ENCODE results near the gene DIS3L. TPM values are rescaled to one million over a fixed set of nuclear protein-coding genes. Genes with fewer than 3 reads are reported as not detected.
"Not testable (repeated sequence)": the region's sequence is repeated elsewhere in the genome, so short reads cannot be mapped to it uniquely, and the experiment has no call there.

Gene DIS3L
- total RNA-seq, 1 donor from 2014 or later = 25.2 TPM

DNA sequence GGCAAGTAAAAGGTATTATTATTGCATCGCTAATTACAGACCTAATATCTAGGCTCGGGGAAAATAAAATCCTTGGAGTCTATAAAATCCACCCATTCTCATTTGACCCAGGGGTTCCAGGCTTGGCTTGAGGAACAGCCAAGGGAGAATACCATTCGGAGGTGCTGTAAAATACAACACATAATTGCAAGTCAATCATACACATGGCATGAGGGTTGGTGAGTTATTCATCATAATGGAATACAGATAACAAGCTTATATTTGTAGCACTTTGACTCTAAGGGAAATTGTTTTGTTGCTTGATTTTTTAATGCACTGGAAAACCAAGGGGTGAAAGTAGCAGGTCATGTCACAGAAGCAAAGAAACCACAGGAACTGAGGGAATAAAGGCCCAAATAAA lies 16.8 kb upstream of the DIS3L start:
- no peak for DNase-seq (ENCODE audit: low read depth, low spot score)

DNA sequence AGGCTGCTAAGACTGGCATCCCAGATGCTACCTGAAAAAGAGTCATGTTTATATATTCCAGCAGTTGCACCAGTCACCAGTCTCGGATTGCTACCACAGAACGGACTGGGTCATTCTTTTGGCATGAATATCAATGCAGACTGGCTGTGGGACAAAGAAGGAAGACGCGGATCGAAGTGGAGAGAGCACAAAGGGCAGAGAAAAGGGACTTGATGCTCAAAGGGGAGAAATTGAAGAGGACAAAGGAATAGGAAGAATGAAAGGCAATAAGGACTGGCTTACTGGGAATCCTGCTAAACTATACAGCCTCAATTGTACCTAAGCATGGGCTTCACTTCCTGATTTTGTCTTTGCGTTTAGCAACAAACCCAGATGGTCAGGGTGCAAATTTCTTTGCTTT lies 15.3 kb upstream of the DIS3L start:
- DNase-seq (ENCODE audit: low read depth, low spot score) = no peak

DNA sequence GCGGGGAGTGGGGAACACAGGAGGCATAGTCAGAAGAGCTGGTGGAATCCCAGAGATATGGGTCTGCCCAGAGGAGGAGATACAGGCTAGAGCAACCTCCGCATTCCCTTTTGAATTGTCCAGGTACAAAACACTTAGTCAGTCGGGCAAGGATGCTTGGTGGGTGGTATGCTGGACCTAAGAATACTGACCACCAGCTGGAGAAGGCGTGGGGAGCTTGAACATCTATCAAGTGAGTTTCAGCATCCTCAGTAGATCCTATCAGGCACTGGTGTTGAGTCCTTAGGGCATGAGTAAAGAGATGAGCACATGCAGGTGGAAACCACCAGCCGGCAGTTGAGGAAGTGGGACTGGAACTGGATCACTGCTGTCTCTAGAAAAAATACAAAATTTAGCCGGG lies 14.7 kb upstream of the DIS3L start:
- DNase-seq (ENCODE audit: low read depth, low spot score) = no peak

DNA sequence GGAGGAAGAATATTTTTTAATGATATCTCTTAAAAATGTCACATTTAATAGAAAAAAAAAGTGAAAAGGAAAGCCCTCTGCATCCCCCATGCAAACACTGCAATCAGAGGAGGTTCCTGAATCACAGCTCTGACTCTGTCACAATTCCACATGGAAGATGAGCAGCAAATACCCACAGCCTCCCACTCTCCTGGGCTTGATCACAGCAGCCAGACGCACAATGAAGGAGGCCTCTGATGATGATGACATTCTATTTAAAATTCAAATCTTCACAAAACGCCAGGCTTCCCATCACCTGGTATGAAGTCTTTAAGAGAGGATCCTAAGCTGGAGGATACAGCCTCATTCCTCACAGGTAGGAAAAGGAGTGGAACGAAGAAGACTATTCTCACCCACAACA lies 9.1 kb upstream of the DIS3L start:
- DNase-seq (ENCODE audit: low read depth, low spot score) = no peak

DNA sequence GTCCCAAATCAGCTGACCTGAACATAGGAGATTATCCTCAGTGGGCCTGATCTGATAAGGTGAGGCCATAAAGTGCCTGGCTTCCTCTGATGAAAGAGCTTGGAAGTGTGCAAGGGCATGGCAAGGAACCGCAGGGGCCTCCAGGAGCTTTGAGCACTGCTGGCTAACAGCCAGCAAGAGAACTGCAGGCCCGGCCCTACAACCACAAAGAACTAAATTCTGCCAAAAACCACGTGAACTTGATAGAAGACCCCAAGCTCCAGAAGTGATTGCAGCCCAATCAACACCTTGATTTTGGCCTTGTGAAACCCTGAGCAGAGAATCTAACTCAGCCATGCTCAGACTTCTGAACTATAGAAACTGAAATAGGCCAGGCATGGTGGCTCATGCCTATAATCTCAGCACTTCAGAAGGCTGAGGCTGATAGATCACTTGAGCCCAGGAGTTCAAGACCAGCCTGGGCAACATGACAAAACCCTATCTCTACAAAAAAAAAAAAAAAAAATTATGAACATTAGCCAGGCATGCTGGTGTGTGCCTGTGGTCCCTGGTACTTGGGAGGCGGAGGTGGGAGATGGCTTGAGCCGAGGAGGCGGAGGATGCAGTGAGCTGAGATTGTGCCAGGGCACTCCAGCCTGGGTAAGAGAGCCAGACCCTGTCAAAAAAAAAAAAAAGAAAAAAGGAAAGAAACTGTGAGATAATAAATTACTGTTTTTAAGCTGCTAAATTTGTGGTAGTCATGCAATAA lies 7.7 kb upstream of the DIS3L start:
- DNase-seq (ENCODE audit: low read depth, low spot score) = no peak

DNA sequence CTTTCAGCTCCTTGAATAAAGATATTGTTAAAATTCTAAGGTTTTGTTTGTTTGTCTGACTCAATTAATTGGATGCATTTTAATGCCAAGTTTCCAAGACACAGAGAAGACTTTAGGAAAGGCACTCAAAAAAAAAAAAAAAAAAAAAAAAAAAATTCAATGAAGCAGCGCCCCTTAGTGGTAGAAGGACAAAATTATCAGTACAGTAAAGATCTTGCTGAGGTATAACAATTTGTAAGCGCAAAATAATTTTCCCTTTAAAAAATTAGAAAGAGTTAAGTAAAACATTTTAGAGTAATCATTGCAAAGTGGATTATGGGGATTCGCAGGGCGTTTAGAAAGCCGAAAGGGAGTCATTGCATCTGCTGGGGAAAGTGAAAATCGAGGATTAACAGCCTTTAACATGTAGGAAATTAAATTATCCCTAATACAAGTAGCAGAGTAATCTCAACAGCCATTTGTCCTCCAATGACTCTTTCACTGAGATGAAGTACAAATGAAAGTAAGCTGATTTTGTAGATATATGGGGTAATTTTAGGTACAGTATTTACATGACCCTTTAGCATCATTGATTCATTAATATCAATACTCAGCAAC lies 5.8 kb upstream of the DIS3L start:
- no peak for DNase-seq (ENCODE audit: low read depth, low spot score)

DNA sequence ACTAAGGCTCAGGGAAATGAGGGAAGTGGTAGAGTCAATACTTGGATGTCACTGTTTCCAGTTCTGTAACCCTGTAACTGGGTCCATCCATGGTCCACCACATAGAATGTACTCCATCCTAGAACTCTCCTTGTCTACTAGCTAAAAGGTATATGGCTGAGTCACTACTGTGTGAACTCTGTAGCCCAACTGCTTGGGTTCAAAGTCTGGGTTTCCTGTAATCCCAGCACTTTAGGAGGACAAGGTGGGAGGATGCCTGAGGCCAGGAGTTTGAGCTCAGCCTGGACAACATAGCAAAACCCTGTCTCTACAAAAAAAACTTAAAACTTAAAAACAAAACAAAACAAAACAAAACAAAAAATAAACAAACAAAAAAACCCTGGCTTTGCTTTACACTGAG lies 5.3 kb upstream of the DIS3L start:
- DNase-seq (ENCODE audit: low read depth, low spot score) = no peak

DNA sequence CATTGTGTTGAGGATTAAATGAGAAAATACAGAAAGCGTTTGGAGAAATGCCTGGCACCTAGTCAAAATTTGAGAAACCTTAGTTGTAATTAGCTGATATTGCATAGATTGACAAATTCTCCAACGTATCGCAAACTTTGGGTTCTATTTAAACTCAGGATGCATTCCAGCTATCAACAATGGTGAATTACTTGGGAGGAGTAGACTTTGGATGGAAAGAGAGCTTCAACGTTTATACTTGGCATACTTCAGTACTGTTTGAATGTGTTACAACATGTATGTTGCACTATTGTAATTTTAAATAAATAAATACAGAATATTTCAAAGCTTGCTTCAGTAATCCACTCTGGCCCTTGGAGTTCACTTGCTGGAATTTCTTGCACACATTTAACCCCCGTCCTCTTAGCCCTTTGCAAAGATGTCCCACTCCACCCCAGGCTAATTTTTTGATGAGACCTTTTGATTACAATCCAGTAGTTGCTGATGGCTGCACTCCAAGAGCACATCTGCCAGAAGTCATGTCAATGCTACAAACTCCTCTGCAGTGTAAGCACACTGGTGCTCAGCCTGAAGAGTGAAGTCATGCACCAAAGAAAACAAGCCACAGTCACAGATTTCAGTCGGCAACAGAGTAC lies 4.7 kb upstream of the DIS3L start:
- no peak for DNase-seq (ENCODE audit: low read depth, low spot score)

DNA sequence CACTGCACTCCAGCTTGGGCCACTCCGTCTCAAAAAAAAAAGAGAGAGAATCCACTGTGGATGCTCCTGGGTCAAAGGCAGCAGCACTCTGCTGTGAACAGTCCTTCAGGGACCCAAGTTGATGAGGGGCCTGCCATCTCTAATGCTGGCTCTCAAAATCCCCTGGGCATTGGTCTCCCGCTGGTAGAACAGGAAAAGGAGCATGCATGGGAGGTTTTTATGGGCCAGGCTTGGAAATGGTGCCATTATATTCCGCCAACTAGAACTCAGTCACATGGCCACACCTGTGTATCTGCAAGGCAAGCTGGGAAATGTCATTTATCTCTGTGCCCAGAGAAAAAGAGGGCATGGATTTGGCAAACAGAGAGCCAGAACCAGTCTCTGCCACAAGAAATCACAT lies 3.4 kb upstream of the DIS3L start:
- no peak for DNase-seq (ENCODE audit: low read depth, low spot score)

DNA sequence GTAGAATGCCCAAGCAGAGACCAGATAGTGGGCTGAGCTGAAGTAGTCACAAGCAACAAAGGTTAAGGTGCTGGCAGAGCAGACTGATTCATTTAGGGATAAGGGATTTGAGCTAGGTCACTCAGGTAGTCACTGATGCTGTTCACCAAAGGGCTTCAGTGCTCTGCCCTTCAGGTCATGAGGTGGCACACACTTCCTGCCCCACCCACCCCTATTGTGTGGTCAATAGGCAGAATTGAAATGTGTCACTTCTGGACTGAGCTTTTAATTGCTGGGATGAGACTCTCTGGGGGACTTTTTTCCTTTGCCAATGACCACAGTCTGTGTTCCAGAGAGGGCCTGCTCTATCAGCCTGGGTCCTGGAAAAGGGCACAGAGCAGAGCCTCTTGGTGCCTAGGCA lies 2.9 kb upstream of the DIS3L start:
- DNase-seq (ENCODE audit: low read depth, low spot score) = no peak

DNA sequence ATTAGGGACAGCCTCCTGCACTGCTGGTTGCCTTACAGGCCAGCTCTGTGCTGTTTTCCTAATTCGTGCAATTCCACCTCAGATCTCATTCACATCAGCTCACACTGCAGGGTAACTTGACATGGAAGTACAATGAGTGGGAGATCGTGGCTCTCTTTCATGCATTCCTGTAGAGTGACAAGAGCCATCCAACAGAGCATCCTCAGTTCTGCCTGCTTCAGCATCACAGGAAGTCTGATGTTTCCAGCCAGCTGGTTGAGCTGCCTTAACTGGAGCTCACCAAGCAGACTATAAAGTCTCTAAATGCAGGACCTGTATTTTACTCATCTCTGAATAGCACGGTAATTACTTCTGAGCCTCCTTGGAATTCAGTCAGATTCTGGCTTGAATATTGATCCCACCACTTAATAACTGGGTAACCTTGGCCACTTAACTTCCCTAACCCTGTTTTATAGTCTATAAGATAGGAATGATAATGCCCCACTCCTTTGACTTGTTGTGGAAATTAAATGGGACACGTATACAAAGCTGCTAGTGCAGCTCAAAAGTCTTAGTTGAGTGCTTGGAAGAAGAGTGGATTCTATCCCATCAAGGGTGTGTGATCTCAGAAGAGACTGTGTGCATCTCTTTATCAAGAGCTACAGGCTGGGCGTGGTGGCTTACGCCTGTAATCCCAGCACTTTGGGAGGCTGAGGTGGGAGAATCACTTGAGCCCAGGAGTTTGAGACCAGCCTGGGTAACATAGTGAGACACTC lies 1.4 kb upstream of the DIS3L start:
- DNase-seq (ENCODE audit: low read depth, low spot score) = no peak

DNA sequence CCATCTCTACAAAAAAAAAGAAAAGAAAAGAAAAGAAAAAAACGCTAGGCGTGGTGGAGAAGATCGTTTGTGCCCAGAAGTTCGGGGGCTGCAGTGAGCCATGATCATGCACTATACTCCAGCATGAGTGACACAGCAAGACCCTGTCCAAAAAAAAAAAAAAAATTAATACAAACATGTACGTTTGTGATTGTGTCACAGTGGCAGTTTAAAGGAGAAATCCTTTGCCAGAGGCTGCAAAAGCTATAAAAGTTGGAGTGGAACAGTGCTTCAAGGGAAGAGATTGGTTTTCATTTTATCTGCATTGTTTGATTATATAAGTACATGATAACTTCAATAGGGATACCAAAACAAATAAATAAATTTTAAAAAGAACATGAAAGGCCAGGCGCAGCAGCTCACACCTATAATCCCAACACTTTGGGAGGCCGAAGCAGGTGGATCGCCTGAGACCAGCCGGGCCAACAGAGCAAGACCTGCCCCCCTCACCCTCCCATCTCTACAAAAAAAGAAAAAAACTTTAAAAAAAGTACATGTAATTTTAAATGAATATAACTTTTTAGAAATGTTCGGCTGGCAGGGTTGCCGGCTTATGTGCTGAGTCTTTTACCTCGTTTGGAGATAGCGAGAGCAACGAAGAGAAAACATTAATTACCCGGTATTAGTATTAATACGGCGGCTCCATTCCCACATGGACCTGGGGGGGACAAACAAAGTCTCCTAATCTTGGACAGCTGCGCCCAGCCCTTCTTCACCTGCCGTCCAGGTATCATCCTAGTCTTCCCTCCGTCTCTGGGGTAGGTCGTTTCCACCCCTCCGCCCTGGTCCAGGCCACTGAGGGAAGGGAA lies 573 bp upstream of the DIS3L start:
- no peak for DNase-seq (ENCODE audit: low read depth, low spot score)

DNA sequence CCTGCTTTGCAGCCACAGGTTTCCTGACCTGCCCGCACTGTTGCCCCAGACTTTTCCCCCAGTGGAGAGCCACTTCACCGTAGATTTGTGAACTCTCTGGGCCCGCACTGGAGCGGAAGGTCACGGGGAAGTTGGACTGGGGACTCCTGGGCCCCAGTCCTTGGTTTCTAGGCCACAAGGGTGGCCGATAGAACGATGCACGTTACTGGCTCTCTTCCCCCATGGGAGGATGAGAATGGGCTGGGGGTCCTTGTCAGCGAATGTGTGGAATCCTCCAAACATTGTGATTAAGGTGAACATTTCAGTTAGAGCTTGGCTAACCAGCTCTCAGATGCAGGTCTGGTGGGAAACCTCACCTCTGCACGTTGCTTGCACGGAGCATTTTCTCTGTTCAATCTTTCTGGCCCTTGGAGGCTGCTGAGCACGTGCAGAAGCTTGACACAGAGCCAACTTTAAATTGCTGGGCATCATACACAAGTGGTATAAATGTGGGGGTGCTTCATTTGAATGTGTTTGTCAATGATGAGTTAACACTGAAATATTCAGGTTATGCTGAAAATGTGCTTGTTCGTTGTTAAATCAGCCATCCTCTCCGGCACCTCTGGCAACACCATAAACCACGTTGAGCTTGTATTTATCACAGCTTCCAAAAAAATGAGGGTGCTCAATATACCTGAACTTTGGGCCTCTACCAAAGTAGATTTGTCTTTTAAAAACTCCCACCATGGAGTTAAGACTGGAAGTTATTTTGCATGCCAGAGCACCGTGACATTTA lies 976 bp downstream of the DIS3L start:
- DNase-seq (ENCODE audit: low read depth, low spot score) = peak; percentile 29

DNA sequence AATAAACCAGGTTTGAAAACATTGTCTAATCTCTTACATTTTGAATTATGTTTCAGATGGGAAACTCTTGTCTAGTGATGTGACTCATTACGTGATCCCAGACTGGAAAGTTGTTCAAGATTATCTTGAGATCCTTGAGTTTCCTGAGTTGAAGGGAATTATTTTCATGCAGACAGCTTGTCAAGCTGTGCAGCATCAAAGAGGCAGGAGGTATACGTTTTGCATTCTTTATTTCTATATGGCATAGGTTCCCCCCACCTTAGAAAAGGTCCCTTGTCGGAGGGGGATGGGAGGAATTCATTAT lies 1.5 kb downstream of the DIS3L start:
- DNase-seq (ENCODE audit: low read depth, low spot score) = peak; percentile 22

DNA sequence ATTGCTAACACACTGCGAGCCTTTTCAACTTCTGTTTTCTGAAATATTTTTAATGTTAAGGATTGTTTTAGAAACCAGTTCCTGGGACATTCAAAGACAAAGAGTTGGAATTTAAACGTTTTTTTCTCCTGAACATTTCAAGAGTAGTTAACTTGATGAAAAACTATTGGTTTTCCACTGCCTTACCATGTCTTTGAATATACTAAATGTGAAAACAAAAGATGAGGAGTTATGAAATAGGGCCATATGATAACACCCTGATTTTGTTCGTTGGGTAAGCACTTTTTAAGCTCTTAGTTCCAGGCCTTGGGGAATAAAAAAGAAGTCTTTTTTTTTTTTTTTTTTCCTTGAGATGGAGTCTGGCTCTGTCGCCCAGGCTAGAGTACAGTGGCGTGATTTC lies 2.8 kb downstream of the DIS3L start:
- DNase-seq (ENCODE audit: low read depth, low spot score) = no peak

DNA sequence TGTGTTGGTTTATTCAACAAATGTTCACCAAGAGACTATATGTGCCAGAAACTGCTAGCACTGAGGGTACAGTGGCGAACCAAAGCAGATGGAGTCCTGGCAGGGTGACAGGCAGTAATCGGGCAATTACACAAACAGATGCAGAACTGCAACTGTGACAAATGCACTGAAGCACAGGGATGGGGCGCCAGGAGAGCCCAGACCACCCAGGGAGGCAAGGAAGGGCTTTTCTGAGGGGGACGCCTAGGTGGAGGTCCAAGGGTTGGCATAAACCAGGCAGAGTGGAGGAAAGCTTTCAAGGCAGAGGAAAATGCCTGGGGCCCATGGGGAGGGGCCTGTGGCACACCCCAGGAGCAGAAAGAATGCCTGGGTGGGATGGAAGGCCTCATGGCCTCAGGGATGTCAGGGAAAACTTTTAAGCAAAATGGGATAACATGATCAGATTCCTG lies 5.5 kb downstream of the DIS3L start:
- DNase-seq (ENCODE audit: low read depth, low spot score) = no peak

DNA sequence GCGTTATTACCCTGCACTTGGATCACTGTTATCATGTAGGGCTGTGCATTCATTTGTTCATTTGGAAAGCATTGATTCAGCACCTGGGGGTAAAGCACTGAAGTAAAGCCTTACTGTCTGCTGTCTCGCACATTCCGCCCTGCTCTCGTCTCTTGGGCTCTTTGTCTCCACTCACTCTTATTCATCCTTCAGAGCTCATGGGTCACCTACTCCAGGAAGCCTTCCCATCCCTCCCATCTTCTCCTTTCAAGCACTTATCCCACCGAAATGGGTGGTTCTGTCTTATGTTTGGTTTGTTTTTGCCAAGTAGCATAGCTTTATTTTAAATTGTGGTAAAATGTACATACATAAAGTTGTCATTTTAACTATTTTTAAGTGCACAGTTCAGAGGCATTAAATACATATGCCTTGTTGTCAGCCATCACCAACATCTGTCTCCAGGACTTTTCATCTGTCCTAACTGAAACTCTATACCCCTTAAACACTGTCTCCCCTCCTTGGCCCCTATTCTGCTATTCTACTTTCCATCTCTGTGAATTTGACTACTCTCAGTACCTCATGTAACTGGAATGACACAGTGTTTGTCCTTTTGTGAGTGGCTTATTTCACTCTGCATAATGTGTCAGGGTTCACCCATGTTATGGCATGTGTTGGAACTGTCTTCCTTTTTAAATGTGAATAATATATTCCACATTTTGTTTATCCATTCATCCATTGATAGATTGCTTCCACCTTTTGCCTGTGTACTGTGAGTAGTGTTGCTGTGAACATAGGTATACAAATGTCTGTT lies 9.3 kb downstream of the DIS3L start:
- no peak for DNase-seq (ENCODE audit: low read depth, low spot score)

DNA sequence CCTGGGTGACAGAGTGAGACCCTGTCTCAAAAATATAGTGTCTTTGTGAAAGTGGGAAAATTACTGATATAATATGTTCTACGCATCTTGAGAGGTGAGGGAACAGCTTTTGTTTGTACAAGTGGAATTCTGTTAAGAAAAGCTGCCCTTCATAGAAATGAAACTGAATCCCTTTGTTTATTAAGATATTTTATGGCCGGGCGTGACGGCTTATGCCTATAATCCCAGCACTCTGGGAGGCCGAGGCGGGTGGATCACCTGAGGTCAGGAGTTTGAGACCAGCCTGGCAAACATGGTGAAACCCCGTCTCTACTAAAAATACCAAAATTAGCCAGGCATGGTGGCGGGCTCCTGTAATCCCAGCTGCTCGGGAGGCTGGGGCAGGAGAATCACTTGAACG lies 11.1 kb downstream of the DIS3L start:
- not testable (repeated sequence) for DNase-seq (ENCODE audit: low read depth, low spot score)

DNA sequence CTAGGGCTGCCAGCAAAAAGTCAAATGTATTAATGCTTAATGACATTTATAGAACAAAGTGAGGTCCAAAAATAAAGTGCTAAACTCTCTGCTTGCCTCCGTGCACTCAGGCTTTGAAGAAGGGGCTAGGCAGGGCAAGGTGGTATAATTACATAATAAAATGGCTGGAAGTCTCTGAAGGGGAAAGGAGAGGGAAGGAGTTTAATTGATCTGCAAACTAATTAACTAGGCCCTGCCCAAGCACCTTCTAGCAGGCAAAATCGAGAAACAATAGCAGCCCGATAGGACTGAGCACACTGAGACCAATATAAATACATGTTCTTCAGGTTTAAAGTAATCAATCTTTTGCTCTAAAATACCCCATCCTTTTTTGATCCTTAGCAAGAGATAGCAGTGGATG lies 13.0 kb downstream of the DIS3L start:
- DNase-seq (ENCODE audit: low read depth, low spot score) = no peak

DNA sequence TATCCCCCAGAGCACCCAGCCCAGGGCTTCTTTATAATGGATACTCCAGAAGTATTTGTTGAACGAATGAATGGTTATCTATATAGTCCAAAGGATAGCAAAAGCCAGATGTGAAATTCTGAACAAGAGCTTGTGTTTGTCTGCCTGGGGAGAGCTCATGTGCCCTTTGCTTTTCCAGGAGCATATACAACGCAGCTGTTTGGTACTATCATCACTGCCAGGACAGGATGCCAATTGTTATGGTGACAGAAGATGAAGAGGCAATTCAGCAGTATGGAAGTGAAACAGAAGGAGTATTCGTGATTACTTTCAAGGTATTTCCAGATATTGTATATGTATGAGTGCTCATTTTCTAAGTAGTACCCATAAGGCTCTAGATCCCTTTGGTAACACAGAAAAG lies 15.2 kb downstream of the DIS3L start:
- DNase-seq (ENCODE audit: low read depth, low spot score) = no peak

Measured in pulmonary artery endothelial cell (primary cell).